GM21619 (cell line): Measurements from ENCODE around the gene C6orf141.

Experiments
- ATAC-seq: cut with Tn5 transposase; IDR thresholded peaks from one replicate; pipeline ENCODE4 v1.9.1; 2021; ENCODE audit not compliant: unreplicated experiment

The C6orf141 gene

DNA sequence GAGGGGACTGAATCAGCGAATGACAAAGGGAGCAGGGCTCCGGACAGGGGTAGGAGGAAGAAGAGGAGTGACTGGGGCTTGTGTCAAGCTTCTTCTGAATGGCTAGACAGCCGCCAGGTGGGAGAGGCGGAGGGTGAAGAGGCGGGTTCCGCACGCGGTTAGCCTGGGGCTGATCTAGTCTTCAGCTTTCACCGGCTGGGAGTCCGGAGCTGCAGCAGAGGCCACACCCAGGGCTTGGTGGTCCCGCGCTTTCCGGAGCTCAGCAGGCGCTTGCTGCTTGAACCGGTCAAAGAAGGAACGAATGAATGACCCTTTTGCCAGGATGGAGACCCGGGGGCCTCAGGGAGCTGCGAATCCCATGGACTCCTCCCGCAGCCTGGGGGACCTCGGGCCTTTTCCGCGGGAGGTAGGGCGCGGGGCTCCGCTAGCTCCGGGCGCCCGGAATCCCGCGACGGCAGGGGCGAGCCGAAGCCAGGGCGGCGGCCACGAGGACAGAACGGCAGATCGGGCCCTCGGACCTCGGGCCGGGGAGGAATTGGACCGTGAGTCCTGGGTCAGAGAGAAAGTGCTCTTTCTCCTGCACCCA is at the start of gene C6orf141:
TSS of gene C6orf141 (plus strand) at position 177 of the 586 bp plus-strand sequence. CDS start at position 302, 125 bp downstream.
- peak; percentile 65 for ATAC-seq

DNA sequence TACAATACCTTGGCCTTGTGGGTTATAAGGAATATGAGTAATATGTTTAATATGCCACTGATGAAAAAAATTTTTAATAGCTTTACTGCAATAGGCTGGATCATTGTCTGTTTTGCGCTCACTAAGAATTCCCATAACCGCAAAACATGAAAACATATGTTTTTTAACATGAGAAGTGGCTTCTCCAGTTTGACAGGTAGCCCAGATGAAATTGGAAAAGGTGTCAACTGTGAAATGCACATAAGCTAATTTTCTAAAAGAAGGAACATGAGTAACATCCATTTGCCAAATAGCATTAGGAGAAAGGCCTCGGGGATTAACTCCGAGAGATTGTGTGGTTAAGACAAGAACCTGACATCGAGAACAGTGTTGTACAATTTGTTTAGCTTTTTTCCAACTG is 45.8 kb upstream of the C6orf141 start:
- no peak for ATAC-seq

DNA sequence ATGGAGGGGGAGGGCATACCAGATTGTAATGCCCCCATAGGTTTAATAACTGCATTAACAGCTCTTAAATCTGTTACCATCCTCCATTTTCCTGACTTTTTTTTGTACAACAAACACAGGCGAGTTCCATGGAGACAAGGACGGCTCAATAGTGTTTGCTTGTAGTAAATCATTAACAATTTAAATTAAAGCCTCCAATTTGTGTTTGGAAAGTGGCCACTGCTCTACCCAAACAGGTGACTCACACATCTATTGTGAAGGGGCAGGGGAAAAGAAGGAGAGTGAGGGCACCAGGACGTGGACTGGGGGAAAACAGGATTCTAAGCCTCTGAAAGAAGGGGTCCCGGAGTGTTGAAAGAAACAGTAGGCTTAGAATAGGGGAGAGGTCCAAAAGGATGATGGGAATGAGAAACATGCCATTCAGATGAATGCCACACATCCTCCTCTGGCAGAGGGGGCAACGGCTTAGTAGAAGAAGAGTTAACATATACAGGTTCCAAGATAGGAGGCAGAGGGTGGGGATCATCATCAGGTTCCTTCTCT is 43.8 kb upstream of the C6orf141 start:
- no peak for ATAC-seq

DNA sequence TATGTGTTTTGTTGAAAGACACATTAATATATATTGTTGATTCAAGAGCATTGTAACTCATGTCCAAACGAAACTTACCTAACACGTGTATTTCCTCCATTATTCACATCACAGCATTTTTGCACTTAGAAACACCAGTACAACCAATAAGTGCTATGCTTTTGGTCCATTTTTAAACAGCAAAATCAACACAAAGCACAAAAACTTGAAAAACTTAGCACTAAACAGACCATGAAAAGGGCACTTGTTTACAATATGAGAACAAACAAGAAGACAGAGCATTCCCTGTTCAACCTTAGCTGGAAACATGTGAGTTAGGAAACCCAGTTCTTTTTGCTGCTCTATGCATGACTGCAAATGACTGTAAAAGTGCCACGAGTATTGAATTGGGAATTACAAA is 41.1 kb upstream of the C6orf141 start:
- ATAC-seq = no peak

DNA sequence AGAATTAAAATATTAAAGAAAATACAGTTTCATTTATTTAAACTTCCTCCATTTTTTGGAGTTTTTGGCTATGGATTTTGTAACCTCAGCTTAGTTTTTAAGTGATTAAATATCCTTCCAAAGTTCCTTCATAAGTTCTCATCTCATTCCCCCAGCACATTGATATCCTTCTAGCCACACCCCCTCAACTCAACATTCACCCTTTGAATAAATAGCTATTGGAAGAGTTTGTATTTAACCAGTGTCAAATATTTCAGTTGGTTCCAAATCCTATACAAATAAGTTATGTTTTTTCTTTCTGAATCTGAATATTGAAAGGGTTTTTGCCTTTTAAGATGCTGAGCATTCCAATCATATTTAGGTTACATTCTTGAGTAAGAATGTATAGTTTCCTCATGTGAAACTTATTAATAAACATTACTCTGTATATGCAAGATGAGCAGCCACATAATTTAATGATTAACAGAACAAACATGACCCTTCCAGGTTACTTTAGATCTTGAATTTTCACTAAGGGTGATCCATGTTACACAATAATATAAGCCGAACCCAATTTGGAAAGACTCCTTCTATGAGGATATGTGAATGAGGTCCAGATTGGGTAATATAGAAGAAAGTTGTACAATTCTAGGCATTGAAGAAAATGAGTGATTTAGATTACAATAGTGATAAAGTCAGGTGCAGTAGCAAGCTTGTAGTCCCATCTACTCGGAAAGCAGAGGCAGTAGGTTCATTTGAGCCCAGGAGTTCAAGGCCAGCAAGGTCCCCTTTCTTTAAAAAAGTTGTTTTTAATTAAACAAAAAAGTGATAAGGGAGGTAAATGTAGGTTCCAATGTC is 37.1 kb upstream of the C6orf141 start:
- no peak for ATAC-seq

DNA sequence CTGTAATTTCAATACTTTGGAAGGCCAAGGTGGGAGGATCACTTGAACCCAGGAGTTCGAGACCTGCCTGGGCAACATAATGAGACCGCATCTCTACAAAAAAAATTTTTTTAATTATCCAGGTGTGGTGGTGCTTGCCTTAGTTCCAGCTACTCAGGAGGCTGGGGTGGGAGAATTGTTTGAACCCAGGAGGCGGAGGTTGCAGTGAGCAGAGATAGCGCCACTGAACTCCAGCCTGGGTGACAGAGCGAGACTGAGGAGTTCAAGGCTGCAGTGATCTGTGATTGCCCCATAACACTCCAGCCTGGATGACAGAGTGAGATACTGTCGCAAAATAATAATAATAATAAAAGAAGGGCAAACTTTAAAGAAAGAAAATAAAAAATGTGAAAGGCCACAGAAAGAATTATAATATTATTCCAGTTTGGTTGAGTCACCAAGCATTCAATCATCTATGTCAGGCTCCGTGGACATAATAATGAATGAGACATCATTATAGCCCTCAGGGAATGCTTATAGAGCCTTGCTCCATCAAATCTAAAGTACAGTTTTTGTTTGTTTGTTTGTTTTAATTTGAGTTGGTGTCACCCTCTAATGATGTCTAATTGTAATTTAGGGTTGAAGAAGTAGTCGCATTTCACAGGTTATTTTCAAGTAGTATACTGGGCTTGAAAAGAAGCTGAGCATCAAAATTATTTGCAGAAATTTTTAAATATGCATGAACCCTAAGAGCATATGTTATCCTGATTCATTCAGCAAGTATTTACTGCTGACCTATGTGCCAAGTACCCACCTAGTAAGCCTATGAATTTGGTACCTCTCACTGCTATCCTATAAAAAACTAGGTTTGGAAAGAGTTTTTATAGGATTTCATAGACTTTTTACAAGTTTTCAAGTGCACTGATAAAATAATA is 35.6 kb upstream of the C6orf141 start:
- no peak for ATAC-seq

DNA sequence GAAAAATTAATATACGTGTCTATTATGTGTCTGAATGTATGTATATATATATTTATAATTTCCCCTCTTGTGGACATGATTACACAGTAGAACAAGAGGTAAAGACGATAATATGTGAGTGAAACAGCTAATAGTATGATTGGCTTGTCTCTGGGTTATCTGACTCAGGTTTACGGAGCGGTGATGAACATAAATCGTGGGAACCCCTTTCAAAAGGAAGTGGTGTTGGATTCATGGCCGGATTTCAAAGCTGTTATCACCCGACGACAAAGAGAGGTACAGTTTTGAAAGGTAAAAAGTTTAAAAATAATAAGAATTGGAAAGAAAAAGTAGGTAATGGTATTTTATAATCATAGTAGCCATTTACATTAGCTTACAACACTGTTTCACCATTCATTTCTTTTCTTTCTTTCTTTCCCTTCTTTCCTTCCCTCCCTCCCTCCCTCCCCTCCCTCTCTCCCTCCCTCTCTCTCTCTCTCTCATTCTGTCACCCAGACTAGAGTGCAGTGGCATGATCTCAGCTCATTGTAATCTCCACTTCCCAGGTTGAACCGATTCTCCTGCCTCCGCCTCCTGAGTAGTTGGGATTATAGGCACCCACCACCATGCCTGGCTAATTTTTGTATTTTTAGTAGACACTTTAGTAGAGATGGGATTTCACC is 34.9 kb upstream of the C6orf141 start:
- ATAC-seq = no peak

DNA sequence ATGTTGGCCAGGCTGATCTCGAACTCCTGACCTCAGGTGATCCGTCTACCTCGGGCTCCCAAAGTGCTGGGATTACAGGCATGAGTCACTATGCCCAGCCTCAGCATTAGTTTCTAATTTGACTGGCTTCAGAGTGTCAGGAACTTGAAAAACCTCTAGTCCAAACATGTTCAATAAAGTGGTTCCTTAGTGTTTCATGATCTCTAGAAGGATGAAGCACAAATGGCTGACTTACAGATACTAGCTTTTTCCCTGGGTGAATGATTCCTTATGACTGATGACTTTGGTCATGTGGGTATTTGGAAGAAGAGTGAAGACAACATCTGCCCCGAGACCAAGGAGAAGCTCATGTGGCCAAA is 34.3 kb upstream of the C6orf141 start:
- ATAC-seq = no peak

DNA sequence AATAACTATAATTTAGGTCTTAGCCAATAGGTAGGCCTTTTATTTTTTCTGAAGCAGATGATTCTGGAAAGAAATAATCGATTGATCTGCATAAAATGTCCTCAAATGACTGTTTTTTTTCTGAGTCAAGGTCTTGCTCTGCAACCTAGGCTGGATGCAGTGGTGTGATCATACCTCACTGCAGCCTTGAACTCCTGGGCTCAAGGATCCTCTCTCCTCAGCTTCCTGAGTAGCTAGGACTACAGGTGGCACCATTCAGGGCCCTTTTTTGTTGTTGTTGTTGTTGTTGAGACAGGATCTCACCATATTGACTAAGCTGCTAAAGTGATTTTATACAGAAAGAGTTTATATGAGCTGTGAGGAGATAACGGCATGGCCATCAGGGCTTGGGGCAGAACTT is 32.5 kb upstream of the C6orf141 start:
- ATAC-seq = no peak

DNA sequence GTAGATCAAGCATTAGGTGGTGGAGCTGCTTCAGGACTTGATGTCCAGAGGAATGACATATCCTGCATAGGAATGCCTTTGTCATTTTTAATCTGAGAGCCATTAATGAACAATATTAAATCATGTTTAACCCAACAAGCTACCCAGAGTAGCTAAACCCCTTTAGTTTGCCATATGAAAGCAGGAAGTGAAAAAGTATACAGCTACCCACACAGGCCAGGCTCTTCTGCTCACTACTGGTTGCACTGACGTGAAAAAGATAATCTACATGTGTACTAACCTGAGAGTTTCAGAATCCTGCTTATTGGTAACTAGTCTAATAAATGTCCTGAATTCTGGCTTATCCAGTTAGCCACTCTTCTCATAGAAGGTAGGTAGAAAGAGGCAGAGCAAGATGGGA is 30.8 kb upstream of the C6orf141 start:
- ATAC-seq = peak; percentile 82

DNA sequence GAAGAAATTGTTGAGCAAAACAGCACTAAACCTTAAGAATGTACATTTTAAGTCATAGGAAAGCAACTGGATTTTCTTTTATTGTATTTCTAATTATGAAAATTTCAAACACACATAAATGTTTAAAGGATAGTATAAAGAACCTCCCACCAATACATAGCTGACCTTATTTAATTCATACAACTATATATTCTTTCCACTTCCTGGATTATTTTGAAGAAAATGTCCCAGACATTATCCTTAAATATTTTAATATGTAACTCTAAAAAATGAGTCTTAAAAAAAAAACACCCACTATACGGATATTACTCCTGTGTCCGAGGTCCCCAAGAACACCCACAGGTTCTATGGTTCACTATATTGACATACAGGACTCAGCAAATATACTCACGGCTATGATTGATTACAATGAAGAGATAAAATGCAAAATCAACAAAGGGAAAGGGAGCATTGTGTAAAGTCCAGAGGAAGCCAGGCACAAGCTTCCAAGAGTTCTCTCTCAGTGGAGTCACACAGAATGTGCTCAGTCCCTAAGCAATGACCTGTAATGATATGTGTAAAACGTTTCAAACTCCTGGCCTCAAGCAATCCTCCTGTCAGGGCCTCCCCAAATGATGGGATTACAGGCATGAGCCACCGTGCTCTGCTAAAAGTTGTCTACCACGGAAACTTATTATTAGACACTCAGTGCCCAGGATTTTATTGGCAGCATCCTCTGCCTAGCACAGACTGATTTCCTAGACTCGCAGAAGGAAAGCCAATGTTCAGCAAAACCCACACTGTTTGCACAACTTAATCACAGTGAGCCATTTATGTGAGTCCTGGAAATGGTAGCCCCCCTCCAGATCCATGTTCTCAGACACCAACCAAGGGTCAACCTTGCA is 27.5 kb upstream of the C6orf141 start:
- no peak for ATAC-seq

DNA sequence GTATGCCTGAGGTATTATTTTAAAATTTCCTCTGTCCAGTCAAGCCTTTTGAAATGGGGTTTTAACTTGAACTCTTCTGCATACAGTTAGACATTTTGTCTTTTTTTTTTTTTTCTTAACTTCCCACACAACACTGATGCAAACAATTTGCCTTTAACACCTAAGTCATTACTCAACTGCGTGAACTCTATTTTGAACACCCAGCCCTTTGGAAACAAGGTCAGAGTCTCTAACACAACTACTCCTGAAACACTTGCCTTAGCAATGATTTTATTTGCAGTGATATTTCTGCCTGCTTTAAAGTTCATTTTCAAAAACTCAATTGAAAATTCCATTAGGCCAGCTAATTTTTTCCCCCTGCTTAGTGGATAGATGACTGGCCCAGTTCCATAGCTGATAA is 26.6 kb upstream of the C6orf141 start:
- ATAC-seq = no peak

DNA sequence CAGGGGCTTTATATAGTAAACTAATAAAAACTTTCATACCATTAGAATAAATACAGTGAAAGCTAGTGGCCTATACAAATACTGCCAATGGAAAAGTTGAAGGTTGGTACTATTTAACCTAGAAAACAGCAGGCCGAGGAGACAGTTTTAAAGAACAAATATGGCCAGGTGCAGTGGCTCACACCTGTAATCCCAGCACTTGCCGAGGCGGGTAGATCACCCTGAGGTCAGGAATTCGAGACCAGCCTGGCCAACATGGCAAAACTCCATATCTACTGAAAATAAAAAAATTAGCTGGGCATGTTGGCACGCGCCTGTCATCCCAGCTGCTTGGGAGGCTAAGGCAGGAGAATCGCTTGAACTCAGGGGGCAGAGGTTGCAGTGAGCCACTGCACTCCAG is 25.9 kb upstream of the C6orf141 start:
- no peak for ATAC-seq

DNA sequence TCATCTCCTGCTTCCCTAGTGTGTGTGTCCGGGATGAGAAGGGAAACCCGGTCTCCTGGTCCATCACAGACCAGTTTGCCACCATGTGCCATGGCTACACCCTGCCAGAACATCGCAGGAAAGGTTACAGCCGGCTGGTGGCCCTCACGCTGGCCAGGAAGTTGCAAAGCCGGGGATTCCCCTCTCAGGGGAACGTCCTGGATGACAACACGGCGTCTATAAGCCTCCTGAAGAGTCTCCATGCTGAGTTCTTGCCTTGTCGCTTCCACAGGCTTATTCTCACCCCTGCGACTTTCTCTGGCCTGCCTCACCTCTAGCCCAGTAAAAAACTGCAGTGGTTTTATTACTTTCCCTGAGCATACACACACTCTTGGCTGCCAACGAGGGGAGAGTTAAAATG is 23.9 kb upstream of the C6orf141 start:
- no peak for ATAC-seq

DNA sequence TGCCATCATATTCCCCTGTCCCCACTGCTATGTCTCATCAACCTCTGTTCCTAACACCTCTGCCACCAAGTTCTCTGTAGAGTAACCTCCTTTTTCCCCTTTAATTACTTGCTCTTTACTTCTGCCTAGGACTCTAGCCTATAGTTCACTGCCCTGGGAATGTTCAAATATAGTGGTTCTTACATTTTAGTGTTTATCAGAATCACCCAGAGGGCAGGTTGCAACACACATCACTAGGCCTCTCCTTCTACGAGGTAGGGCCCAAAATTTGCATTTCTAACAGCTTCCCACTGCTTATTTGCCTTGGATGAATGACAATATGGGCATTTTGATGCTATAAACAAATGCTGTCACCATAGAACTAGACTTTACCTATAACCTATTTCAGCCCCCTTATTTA is 23.1 kb upstream of the C6orf141 start:
- ATAC-seq = no peak

DNA sequence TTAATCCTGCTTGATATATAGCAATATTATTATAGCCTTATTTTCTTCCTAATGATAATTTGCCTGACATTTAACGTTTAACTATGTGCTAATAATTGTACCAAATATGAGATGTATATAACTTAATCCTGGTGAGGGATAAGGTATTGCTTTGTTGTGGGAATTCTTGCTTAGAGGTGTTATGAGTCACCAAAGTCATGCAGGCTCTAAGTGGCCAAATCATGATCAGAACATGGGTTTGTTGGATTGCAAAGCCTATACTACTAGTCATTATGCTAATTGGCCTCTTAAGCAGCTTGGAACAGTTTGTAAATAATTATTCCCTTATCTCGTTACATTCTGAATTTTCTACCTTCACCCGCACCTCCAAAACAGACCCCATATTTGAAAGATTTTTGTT is 21.9 kb upstream of the C6orf141 start:
- no peak for ATAC-seq

DNA sequence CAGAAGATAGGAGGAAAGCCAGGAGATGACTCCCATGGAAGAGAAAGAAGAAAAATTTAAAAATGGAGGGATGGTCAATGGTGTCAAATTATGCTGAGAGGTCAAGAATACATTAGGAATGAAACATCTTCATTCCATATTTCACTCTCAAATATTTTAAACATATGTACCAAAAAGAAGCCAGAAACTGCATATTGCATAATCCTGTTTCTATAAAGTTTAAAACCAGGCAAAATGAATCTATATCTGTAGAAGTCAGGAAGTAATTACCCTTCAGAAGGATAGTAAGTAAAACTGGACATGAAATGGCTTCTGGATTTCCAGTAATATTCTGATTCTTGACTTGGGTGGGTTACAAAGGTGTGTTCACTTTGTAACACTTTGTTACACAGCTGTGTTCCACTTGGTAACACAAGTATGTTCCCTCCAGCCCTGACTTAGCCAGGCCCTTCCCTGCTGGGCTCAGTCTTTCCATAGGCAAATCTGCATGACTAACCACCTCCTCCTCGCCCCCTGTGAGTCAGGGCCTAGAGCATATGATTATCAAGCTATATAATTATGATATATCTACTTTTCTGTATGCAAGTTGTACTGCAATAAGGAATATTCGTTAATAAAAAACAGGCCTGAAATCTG is 20.2 kb upstream of the C6orf141 start:
- no peak for ATAC-seq

DNA sequence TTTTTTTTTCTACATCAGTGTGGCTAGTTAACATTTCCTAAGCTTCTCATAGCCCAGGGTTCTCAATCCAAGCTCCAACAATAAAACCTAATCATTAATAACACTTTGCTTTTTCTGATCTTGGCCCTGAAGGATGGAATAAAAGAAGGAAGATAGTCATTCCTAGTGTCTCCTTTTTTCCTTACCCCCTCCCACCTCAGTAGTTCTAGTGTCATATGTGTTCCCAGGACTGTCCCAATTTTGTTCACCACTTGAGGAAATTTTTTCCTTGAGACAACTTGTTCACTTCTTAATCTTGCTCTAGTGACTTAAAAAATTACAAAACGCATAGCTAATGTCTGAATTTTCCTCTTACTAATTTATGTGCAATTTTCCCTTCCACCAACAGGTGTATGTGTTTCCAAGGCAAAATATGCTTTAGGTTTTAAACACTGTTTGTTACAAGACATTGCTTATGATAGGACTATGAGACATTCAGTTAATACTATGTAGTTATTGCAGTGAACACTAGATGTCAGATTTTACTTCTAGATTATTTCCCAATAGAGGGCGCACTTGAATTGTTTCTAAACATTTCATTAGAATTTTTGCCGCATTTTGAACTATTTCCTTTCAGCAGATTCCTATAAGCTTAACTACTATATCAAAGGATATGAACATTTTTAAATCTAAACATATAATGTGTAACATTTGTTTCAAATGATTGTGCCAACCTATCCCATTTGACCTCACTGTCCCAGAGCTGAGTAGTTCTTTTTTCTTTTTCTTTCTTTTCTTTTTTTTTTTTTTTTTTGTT is 18.5 kb upstream of the C6orf141 start:
- peak; percentile 95 for ATAC-seq

DNA sequence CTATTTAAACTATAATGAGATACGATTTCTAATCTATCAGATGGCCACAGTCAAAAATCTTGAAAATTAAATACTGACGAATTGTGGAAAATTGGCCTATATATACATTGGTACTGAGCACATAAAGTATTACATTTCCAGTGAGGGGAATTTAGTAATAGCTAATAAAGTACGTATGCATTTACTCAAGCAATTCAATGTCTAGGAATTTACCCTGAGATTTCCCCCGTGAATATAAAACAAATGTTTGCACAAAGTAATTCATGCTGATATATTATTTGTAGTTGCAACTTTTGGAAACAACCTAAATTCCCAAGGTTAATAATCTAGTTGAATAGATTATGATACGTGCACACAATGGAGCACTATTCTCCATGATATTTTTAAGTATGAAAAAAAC is 14.7 kb upstream of the C6orf141 start:
- ATAC-seq = no peak
